Measurements from ENCODE around the gene HSF2BP. TPM values are rescaled to one million over a fixed set of nuclear protein-coding genes. Genes with fewer than 3 reads are reported as not detected.

Gene HSF2BP
- polyA plus RNA-seq, 1 of the 3 experiments (the other 2 are of a cell fraction), result 1.1 TPM

GRCh38 chr21:43687566-43688399, 28.5 kb upstream of the HSF2BP start (continued):
- TF ChIP-seq RCOR1 (IDR thresholded peaks at IDR 0.05; ENCODE audit: low read length) (no peak), FOXM1 (IDR thresholded peaks at IDR 0.05; ENCODE audit: low read depth) (no peak), CHD2 (IDR thresholded peaks at IDR 0.05; ENCODE audit: low read length, partially characterized antibody) (no peak), NRF1 (IDR thresholded peaks at IDR 0.05; ENCODE audit: low read depth, low read length) (no peak)

- TF ChIP-seq NFIC (IDR thresholded peaks at IDR 0.05; ENCODE audit: borderline replicate concordance) (no peak), SIN3A (IDR thresholded peaks at IDR 0.05; ENCODE audit: borderline replicate concordance, low read depth, low read length) (no peak), TCF12 (IDR thresholded peaks at IDR 0.05) (no peak)
- no peaks in the 10 kb centered on the region for H3K27me3 ChIP-seq (ENCODE audit: insufficient read depth)
- CTCF ChIA-PET, result interaction anchor here (0.8 kb wide), 1 partner anchor 30 kb away, joined by 3 read pairs; no protein-coding TSS in a partner anchor
- POLR2A ChIA-PET, result interaction anchor here (0.6 kb wide), 1 partner anchor 569 kb away, joined by 4 read pairs; no protein-coding TSS in a partner anchor
- WGBS (ENCODE audit: low lambda C conversion rate), result 93% methylated on average over 17 of the region's 21 CpGs
- no peak overlapping the region for H2AFZ ChIP-seq (ENCODE audit: low read depth)
- no peaks in the 10 kb centered on the region for H3K79me2 ChIP-seq (ENCODE audit: insufficient read depth)
- H3K4me1 ChIP-seq (ENCODE audit: control insufficient read depth in 1 of 2, insufficient read depth in 2 of 2, low read depth in 1 of 2, low read length in 1 of 2), result no peaks in the 10 kb centered on the region
- H3K4me2 ChIP-seq, result no peak overlapping the region
- H3K4me3 ChIP-seq (ENCODE audit: low read depth in 2 of 2, low read length in 1 of 2), result no peak overlapping the region
- no peak overlapping the region for H3K9ac ChIP-seq
- H3F3A ChIP-seq (replicated peaks; ENCODE audit: insufficient read depth), result no peaks in the 10 kb centered on the region
- H4K20me1 ChIP-seq (ENCODE audit: insufficient read depth), result no peaks in the 10 kb centered on the region
- no peak overlapping the region for H3K27ac ChIP-seq (ENCODE audit: low read depth in 2 of 2, low read length in 1 of 2)
- H3K9me3 ChIP-seq, result no peaks in the 10 kb centered on the region
- peaks cover 44 to 79% of the 10 kb centered on the region in 2 experiments for H3K36me3 ChIP-seq (replicated peaks in 1 of 2; ENCODE audit: control insufficient read depth in 1 of 2, insufficient read depth in 2 of 2, low read length in 1 of 2)
- no peaks in the 10 kb centered on the region for H3K9me2 ChIP-seq
- DNase-seq, result no peak
Observed at GRCh38 chr21:43686811-43687565, 27.7 kb upstream of the HSF2BP start.

GRCh38 chr21:43684424-43684823, 25.1 kb upstream of the HSF2BP start:
- no peak overlapping the region for H3K4me2 ChIP-seq
- no peaks in the 10 kb centered on the region for H4K20me1 ChIP-seq (ENCODE audit: insufficient read depth)
- no peaks in the 10 kb centered on the region for H3K9me2 ChIP-seq
- no peak overlapping the region for H2AFZ ChIP-seq (ENCODE audit: low read depth)
- 86% methylated on average over 3 of the region's 3 CpGs for WGBS (ENCODE audit: low lambda C conversion rate)
- no peak overlapping the region for H3K27ac ChIP-seq (ENCODE audit: low read depth in 2 of 2, low read length in 1 of 2)
- peaks cover 42 to 58% of the 10 kb centered on the region in 2 experiments for H3K36me3 ChIP-seq (replicated peaks in 1 of 2; ENCODE audit: control insufficient read depth in 1 of 2, insufficient read depth in 2 of 2, low read length in 1 of 2)
- no peaks in the 10 kb centered on the region for H3K9me3 ChIP-seq
- TF ChIP-seq, protein P1, sequence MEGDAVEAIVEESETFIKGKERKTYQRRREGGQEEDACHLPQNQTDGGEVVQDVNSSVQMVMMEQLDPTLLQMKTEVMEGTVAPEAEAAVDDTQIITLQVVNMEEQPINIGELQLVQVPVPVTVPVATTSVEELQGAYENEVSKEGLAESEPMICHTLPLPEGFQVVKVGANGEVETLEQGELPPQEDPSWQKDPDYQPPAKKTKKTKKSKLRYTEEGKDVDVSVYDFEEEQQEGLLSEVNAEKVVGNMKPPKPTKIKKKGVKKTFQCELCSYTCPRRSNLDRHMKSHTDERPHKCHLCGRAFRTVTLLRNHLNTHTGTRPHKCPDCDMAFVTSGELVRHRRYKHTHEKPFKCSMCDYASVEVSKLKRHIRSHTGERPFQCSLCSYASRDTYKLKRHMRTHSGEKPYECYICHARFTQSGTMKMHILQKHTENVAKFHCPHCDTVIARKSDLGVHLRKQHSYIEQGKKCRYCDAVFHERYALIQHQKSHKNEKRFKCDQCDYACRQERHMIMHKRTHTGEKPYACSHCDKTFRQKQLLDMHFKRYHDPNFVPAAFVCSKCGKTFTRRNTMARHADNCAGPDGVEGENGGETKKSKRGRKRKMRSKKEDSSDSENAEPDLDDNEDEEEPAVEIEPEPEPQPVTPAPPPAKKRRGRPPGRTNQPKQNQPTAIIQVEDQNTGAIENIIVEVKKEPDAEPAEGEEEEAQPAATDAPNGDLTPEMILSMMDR (IDR thresholded peaks at IDR 0.05), result no peak
- TF ChIP-seq FOXM1 (IDR thresholded peaks at IDR 0.05; ENCODE audit: low read depth) (no peak), NFIC (IDR thresholded peaks at IDR 0.05; ENCODE audit: borderline replicate concordance) (no peak), SMC3 (IDR thresholded peaks at IDR 0.05; ENCODE audit: low read depth, low read length) (no peak), RCOR1 (IDR thresholded peaks at IDR 0.05; ENCODE audit: low read length) (no peak), MXI1 (IDR thresholded peaks at IDR 0.05; ENCODE audit: low read depth, low read length) (no peak)
- no peaks in the 10 kb centered on the region for H3K4me1 ChIP-seq (ENCODE audit: control insufficient read depth in 1 of 2, insufficient read depth in 2 of 2, low read depth in 1 of 2, low read length in 1 of 2)
- ChIA-PET POLR2A (no interaction called here), CTCF (interaction anchor here (1.2 to 1.7 kb wide), 2 partner anchors 8 to 9 kb away, joined by 3 to 4 read pairs; no protein-coding TSS in a partner anchor)
- no peak overlapping the region for H3K4me3 ChIP-seq (ENCODE audit: low read depth in 2 of 2, low read length in 1 of 2)
- no peak for DNase-seq
- H3K27me3 ChIP-seq (ENCODE audit: insufficient read depth), result no peaks in the 10 kb centered on the region
- H3K9ac ChIP-seq, result no peak overlapping the region
- peaks cover 22% of the 10 kb centered on the region; the same call in 1 of the 2 replicates for H3K79me2 ChIP-seq (ENCODE audit: insufficient read depth)
- no peaks in the 10 kb centered on the region for H3F3A ChIP-seq (replicated peaks; ENCODE audit: insufficient read depth)
